Endothelial cell (in vitro differentiated cells): Measurements from ENCODE around the gene SEC16B. TPM values are rescaled to one million over a fixed set of nuclear protein-coding genes. Genes with fewer than 3 reads are reported as not detected.

Experiments used
- DNase-seq: peaks from one replicate; pipeline ENCODE4 v3.0.0; 2021; ENCODE audit warnings: low spot score
- H3K27ac Mint-ChIP-seq: one replicate; pipeline ENCODE4 v1.8.0; 2021; ENCODE audit warnings: mixed read lengths, inconsistent platforms; ENCODE audit not compliant: unreplicated experiment
- H3K27me3 Mint-ChIP-seq: one replicate; pipeline ENCODE4 v1.8.0; 2021; ENCODE audit warnings: mild to moderate bottlenecking, moderate library complexity, mixed read lengths, inconsistent platforms; ENCODE audit not compliant: unreplicated experiment
- H3K36me3 Mint-ChIP-seq: one replicate; pipeline ENCODE4 v1.8.0; 2021; ENCODE audit warnings: mild to moderate bottlenecking, low read depth, mixed read lengths, inconsistent platforms; ENCODE audit not compliant: unreplicated experiment
- H3K4me1 Mint-ChIP-seq: one replicate; pipeline ENCODE4 v1.8.0; 2021; ENCODE audit warnings: mild to moderate bottlenecking, mixed read lengths, inconsistent platforms; ENCODE audit not compliant: unreplicated experiment
- H3K4me3 Mint-ChIP-seq: one replicate; pipeline ENCODE4 v1.8.0; 2021; ENCODE audit warnings: mild to moderate bottlenecking, mixed read lengths, inconsistent platforms; ENCODE audit not compliant: unreplicated experiment
- H3K9me3 Mint-ChIP-seq: one replicate; pipeline ENCODE4 v1.8.0; 2021; ENCODE audit warnings: mixed read lengths, inconsistent platforms; ENCODE audit not compliant: unreplicated experiment
- total RNA-seq: library from RNA; stranded (reverse); fragmentation: NEBNext Ultra II Directional; extraction: Animal tissue kit (Norgen Biotek cat#: 25700); gene quantifications from one replicate; pipeline ENCODE4 v1.2.1, GENCODE V29; 2021; ENCODE audit not compliant: unreplicated experiment
- TF ChIP-seq, protein P1 (sequence below): fragments of 200-600 bp; sonication (generic); IDR thresholded peaks from one replicate; pipeline ENCODE4 v1.5.0; 2021; ENCODE audit warnings: antibody characterized with exemption; ENCODE audit not compliant: unreplicated experiment

SEC16B gene
- total RNA-seq, 1 donor from 2014 or later: 0.49 TPM

- TF ChIP-seq, protein P1, sequence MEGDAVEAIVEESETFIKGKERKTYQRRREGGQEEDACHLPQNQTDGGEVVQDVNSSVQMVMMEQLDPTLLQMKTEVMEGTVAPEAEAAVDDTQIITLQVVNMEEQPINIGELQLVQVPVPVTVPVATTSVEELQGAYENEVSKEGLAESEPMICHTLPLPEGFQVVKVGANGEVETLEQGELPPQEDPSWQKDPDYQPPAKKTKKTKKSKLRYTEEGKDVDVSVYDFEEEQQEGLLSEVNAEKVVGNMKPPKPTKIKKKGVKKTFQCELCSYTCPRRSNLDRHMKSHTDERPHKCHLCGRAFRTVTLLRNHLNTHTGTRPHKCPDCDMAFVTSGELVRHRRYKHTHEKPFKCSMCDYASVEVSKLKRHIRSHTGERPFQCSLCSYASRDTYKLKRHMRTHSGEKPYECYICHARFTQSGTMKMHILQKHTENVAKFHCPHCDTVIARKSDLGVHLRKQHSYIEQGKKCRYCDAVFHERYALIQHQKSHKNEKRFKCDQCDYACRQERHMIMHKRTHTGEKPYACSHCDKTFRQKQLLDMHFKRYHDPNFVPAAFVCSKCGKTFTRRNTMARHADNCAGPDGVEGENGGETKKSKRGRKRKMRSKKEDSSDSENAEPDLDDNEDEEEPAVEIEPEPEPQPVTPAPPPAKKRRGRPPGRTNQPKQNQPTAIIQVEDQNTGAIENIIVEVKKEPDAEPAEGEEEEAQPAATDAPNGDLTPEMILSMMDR: no peak
- no peak for DNase-seq
- Mint-ChIP-seq H3K36me3 (no peaks in the 10 kb centered on the region), H3K4me3 (no peak overlapping the region), H3K27ac (no peak overlapping the region), H3K4me1 (no peaks in the 10 kb centered on the region), H3K27me3 (peaks cover 8% of the 10 kb centered on the region), H3K9me3 (no peaks in the 10 kb centered on the region)
Observed at GRCh38 chr1:177935638-177936415, 34.0 kb downstream of the SEC16B start.

DNA sequence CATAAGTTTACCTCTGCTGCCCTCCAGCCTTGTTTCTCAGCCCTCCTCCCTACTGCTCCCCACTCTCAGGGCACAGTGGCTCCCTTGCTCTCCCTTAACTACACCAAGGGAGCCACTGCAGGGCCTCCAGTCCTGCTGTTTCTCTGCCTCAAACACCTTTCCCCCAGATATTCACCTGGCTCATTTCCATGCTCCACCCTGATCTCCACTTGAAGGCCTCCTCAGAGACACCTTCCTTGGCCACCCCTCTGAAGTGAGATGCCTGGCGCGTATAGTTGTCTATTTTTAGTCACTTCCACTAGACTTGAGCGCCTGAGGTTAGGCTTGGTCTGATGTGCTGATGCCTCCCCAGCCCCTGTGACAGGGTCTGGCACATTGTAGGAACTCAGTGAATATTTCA lies 34.9 kb downstream of the SEC16B start:
- DNase-seq: no peak
- Mint-ChIP-seq H3K9me3 (no peaks in the 10 kb centered on the region), H3K4me1 (no peaks in the 10 kb centered on the region), H3K27ac (no peak overlapping the region), H3K36me3 (no peaks in the 10 kb centered on the region), H3K4me3 (no peak overlapping the region), H3K27me3 (peaks cover 5% of the 10 kb centered on the region)
- TF ChIP-seq, protein P1: no peak

DNA sequence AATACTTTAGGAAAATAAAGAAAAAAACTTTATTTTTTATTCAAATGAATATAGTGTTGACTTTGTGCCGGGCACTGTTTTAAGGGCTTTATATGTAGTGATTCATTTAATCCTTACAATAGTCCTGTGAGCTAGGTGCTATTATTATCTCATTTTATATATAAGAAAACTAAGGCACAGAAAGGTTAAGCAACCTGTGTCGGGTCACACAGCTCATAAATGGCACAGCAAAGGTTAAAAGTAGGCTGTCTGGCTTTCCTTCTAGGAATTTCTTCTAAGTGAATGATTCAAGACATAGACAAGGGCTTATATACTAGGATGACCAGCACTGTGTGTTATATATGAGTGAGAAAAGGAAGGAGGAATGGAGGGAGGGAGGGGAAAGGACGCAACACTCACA lies 35.4 kb downstream of the SEC16B start:
- no peak overlapping the region for H3K4me3 Mint-ChIP-seq
- no peak overlapping the region for H3K27ac Mint-ChIP-seq
- no peaks in the 10 kb centered on the region for H3K36me3 Mint-ChIP-seq
- DNase-seq: no peak
- TF ChIP-seq, protein P1: no peak
- peaks cover 5% of the 10 kb centered on the region for H3K27me3 Mint-ChIP-seq
- H3K4me1 Mint-ChIP-seq: no peaks in the 10 kb centered on the region
- H3K9me3 Mint-ChIP-seq: no peaks in the 10 kb centered on the region

GRCh38 chr1:177933881-177934280 lies 36.0 kb downstream of the SEC16B start:
- Mint-ChIP-seq H3K27ac (no peak overlapping the region), H3K9me3 (no peaks in the 10 kb centered on the region), H3K4me3 (no peak overlapping the region), H3K4me1 (peaks cover 2% of the 10 kb centered on the region), H3K36me3 (no peaks in the 10 kb centered on the region), H3K27me3 (peaks cover 5% of the 10 kb centered on the region)
- TF ChIP-seq, protein P1: no peak
- no peak for DNase-seq

DNA sequence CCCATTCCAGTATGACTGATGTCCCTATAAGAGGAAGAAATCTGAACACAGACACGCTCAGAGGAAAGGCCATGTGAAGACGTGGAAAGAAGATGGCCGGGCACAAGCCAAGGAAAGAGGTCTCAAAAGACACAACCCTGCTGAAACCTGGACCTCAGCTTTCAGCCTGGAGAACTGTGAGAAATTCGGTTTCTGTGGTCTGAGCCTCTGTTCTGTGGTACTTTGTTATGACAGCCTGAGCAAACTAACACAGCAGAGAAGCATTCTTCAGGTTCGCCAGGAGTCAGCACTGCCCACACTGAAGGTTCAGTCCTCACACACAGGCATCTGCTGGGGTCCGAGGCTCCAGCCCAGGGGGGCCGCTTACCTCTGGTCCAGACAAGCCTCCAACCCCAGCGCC lies 37.7 kb downstream of the SEC16B start:
- H3K4me3 Mint-ChIP-seq: no peak overlapping the region
- H3K27ac Mint-ChIP-seq: no peak overlapping the region
- TF ChIP-seq, protein P1: no peak
- no peaks in the 10 kb centered on the region for H3K36me3 Mint-ChIP-seq
- peaks cover 2% of the 10 kb centered on the region for H3K27me3 Mint-ChIP-seq
- H3K9me3 Mint-ChIP-seq: no peaks in the 10 kb centered on the region
- DNase-seq: no peak
- peaks cover 2% of the 10 kb centered on the region for H3K4me1 Mint-ChIP-seq
